ENCODE measurements around the gene MRPL53.
"Not testable (repeated sequence)": the region's sequence is repeated elsewhere in the genome, so short reads cannot be mapped to it uniquely, and the experiment has no call there.

- not testable (repeated sequence) for TF ChIP-seq POLR2A, EP300 (IDR thresholded peaks at IDR 0.05)
- TF ChIP-seq, protein P1, sequence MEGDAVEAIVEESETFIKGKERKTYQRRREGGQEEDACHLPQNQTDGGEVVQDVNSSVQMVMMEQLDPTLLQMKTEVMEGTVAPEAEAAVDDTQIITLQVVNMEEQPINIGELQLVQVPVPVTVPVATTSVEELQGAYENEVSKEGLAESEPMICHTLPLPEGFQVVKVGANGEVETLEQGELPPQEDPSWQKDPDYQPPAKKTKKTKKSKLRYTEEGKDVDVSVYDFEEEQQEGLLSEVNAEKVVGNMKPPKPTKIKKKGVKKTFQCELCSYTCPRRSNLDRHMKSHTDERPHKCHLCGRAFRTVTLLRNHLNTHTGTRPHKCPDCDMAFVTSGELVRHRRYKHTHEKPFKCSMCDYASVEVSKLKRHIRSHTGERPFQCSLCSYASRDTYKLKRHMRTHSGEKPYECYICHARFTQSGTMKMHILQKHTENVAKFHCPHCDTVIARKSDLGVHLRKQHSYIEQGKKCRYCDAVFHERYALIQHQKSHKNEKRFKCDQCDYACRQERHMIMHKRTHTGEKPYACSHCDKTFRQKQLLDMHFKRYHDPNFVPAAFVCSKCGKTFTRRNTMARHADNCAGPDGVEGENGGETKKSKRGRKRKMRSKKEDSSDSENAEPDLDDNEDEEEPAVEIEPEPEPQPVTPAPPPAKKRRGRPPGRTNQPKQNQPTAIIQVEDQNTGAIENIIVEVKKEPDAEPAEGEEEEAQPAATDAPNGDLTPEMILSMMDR (IDR thresholded peaks at IDR 0.05): not testable (repeated sequence)
Observed at GRCh38 chr2:74460187-74460586, 12.3 kb downstream of the MRPL53 start.

All from ovary (tissue), 3 donors.